NCI-H460 (cell line): ENCODE results near the gene SASH1. TPM values are rescaled to one million over a fixed set of nuclear protein-coding genes. Genes with fewer than 3 reads are reported as not detected.
"Not testable (repeated sequence)": the region's sequence is repeated elsewhere in the genome, so short reads cannot be mapped to it uniquely, and the experiment has no call there.

Experiments used
- DNase-seq: peaks from one replicate; pipeline ENCODE4 v3.0.0-alpha.2; 2016; ENCODE audit warnings: low read depth; ENCODE audit errors: extremely low read depth
- total RNA-seq: library from RNA; depleted of rRNA; stranded (reverse); fragments of >200 nt; shearing (Covaris generic); gene quantifications from 2 replicates; pipeline ENCODE4 v1.2.3, GENCODE V29; 2014

The SASH1 gene
- total RNA-seq, 1 experiment from 2014 or later: 11.7 TPM

- DNase-seq: no peak
These were observed 17.1 kb upstream of the SASH1 start for GRCh38 chr6:148325316-148326068.

GRCh38 chr6:148328876-148329555 is 13.6 kb upstream of the SASH1 start:
- no peak for DNase-seq

- no peak for DNase-seq
These were observed 12.8 kb upstream of the SASH1 start for GRCh38 chr6:148329596-148330381.

GRCh38 chr6:148332088-148332487 is 10.6 kb upstream of the SASH1 start:
- no peak for DNase-seq

GRCh38 chr6:148336901-148337300 is 5.7 kb upstream of the SASH1 start:
- DNase-seq: no peak

GRCh38 chr6:148339766-148340165 is 2.9 kb upstream of the SASH1 start:
- no peak for DNase-seq

GRCh38 chr6:148340586-148341297 is 1.9 kb upstream of the SASH1 start:
- DNase-seq: no peak

- DNase-seq: no peak
These were observed 613 bp upstream of the SASH1 start for GRCh38 chr6:148342100-148342349.

- DNase-seq: no peak
These were observed 577 bp downstream of the SASH1 start for GRCh38 chr6:148343047-148343782.

GRCh38 chr6:148345176-148345575 is 2.5 kb downstream of the SASH1 start:
- DNase-seq: no peak

- no peak for DNase-seq
These were observed 2.9 kb downstream of the SASH1 start for GRCh38 chr6:148345578-148345977.

- DNase-seq: no peak
These were observed 4.2 kb downstream of the SASH1 start for GRCh38 chr6:148346681-148347440.

GRCh38 chr6:148347441-148348054 is 4.9 kb downstream of the SASH1 start:
- no peak for DNase-seq

GRCh38 chr6:148348335-148348734 is 5.7 kb downstream of the SASH1 start:
- no peak for DNase-seq

- no peak for DNase-seq
These were observed 6.1 kb downstream of the SASH1 start for GRCh38 chr6:148348778-148349177.

- DNase-seq: no peak
These were observed 6.8 kb downstream of the SASH1 start for GRCh38 chr6:148349466-148349865.

- no peak for DNase-seq
These were observed 8.7 kb downstream of the SASH1 start for GRCh38 chr6:148351309-148351708.

GRCh38 chr6:148352421-148352820 is 9.8 kb downstream of the SASH1 start:
- DNase-seq: not testable (repeated sequence)

GRCh38 chr6:148358196-148358785 is 15.7 kb downstream of the SASH1 start:
- DNase-seq: no peak
